ENCODE data around the gene CNTNAP2. TPM values are rescaled to one million over a fixed set of nuclear protein-coding genes. Genes with fewer than 3 reads are reported as not detected.

The CNTNAP2 gene
- total and polyA plus RNA-seq, 9 donors: 0.24 to 7.0 (median 1.5) TPM

DNA sequence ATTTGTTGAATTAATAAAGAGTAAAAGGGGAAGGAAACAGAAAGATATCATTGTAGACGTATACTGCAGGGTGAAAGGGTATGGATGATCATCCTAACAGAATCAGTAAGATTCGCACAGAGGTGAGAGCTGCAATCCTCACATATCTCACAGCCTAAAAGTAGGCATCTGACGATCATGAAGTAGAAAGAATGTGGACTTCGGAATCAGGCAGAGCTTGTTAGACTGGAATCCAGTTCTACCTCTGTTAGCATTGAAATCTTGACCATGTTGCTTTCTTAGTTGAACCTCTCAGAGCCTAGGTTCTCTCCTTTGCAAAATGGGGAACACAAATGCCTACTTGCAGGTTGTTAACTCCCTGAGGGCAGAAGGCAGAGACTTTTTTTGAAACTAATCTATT lies 2154.0 kb downstream of the CNTNAP2 start:
- Histone ChIP-seq H3K36me3 (no peaks in the 10 kb centered on the region), H3K4me1 (ENCODE audit: insufficient read depth) (no peaks in the 10 kb centered on the region), H3K27ac (no peak overlapping the region), H3K4me3 (no peak overlapping the region), H3K9me3 (no peaks in the 10 kb centered on the region), H3K27me3 (no peaks in the 10 kb centered on the region)
- TF ChIP-seq POLR2A (IDR thresholded peaks at IDR 0.05) (no peak), EP300 (IDR thresholded peaks at IDR 0.05) (no peak)
- TF ChIP-seq, protein P1, sequence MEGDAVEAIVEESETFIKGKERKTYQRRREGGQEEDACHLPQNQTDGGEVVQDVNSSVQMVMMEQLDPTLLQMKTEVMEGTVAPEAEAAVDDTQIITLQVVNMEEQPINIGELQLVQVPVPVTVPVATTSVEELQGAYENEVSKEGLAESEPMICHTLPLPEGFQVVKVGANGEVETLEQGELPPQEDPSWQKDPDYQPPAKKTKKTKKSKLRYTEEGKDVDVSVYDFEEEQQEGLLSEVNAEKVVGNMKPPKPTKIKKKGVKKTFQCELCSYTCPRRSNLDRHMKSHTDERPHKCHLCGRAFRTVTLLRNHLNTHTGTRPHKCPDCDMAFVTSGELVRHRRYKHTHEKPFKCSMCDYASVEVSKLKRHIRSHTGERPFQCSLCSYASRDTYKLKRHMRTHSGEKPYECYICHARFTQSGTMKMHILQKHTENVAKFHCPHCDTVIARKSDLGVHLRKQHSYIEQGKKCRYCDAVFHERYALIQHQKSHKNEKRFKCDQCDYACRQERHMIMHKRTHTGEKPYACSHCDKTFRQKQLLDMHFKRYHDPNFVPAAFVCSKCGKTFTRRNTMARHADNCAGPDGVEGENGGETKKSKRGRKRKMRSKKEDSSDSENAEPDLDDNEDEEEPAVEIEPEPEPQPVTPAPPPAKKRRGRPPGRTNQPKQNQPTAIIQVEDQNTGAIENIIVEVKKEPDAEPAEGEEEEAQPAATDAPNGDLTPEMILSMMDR (IDR thresholded peaks at IDR 0.05): no peak
- WGBS, 3 donors: 89 to 93% (median 91%) methylated on average over 4 of the region's 4 CpGs
- intact Hi-C loops (cut with DNase I): no loop called here
- DNase-seq: no peak

DNA sequence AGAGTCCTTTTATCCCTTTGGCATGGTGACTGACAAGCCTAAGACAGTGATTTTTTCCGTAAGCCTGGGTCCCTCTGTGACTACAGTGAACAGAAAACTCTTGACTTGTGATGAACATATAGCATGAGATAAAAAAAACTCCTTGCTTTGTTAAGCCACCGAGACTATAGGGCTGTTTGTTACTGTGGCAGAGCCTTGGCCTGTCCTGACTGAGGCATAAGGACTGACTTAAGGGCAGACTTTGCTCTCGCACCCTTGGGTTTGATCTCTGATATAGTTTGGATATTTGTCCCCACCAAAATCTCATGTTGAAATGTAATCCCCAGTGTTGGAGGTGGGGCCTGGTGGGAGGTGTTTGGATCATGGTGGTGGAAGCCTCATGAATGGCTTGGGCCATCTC lies 2157.5 kb downstream of the CNTNAP2 start:
- WGBS, 3 donors: 88 to 97% (median 95%) methylated on average over 3 of the region's 3 CpGs
- Histone ChIP-seq H3K27me3 (no peaks in the 10 kb centered on the region), H3K4me3 (no peak overlapping the region), H3K4me1 (ENCODE audit: insufficient read depth) (no peaks in the 10 kb centered on the region), H3K9me3 (no peaks in the 10 kb centered on the region), H3K36me3 (no peaks in the 10 kb centered on the region), H3K27ac (no peak overlapping the region)
- TF ChIP-seq, protein P1 (IDR thresholded peaks at IDR 0.05): no peak
- TF ChIP-seq EP300 (IDR thresholded peaks at IDR 0.05): no peak
- no peak for TF ChIP-seq POLR2A (IDR thresholded peaks at IDR 0.05)
- intact Hi-C loops (cut with DNase I): no loop called here
- DNase-seq: no peak

DNA sequence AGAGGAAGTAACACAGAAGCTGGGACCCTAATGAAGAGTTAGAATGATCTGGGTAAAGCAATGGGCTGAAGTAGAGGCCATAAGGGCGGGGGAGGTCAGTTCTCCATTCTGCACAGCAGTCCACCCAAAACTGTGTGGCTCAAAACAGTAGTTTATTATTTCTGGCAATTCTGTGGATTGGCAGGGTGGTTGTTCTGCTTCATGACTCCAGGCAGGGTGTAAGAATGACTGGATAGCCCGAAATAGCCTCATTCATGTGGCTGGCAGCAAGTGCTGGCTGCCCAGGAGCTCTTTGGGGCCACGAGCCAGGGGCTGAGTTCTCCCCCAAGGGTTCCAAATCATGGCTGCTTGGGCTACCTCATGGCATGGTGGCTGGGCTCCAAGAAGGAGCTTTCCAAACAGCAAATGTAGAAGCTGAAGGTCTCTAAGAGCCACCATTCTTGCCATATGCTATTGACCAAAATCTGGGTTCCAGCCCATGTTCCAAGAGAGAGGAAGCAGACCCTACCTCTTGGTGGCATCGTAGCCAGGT lies 2158.8 kb downstream of the CNTNAP2 start:
- Histone ChIP-seq H3K27ac (no peak overlapping the region), H3K4me1 (ENCODE audit: insufficient read depth) (no peaks in the 10 kb centered on the region), H3K36me3 (no peaks in the 10 kb centered on the region), H3K27me3 (no peaks in the 10 kb centered on the region), H3K9me3 (no peaks in the 10 kb centered on the region), H3K4me3 (no peak overlapping the region)
- intact Hi-C loops (cut with DNase I): no loop called here
- TF ChIP-seq POLR2A (IDR thresholded peaks at IDR 0.05): no peak
- no peak for TF ChIP-seq EP300 (IDR thresholded peaks at IDR 0.05)
- TF ChIP-seq, protein P1 (IDR thresholded peaks at IDR 0.05): no peak
- 86 to 91% (median 87%) methylated on average over 4 of the region's 4 CpGs for WGBS, 3 donors
- no peak for DNase-seq

DNA sequence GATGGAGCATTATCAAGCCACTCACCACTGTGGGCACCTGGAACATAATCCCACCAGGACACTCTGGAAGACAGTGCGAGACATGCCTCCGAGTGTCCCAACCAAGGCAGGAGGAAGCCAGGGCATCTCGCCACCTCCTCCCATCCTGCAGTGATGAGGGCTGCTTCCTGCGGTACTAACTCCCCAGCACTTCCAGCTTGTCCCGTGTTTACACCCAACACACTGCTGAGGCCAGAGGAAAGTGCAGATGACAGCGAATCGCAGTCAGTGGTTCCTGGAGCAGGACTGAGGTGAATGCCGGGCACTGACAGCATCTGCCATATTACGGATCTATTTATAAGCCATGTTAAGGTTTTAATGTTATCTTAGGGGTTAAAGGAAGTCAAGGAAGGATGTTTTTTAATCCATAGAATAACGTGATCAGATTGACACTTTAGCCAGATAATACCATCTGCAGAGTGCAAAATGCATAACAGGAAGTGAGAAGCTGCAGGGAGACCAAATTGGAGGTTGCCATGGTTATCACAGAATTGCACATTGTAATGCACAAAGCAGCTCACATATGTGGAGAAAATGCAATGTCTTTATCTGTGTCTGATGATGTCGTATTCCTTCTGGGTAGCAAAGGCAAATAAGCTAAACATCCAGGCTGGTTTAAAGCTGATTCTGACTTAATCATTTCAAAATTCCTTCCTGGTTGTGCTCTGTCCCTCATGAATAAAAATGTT lies 2159.9 kb downstream of the CNTNAP2 start:
- Histone ChIP-seq H3K4me3 (no peak overlapping the region), H3K9me3 (no peaks in the 10 kb centered on the region), H3K27me3 (no peaks in the 10 kb centered on the region), H3K4me1 (ENCODE audit: insufficient read depth) (no peaks in the 10 kb centered on the region), H3K36me3 (no peaks in the 10 kb centered on the region), H3K27ac (no peak overlapping the region)
- no peak for DNase-seq
- intact Hi-C loops (cut with DNase I): no loop called here
- TF ChIP-seq POLR2A (IDR thresholded peaks at IDR 0.05) (no peak), EP300 (IDR thresholded peaks at IDR 0.05) (no peak)
- TF ChIP-seq, protein P1 (IDR thresholded peaks at IDR 0.05): no peak
- 57 to 73% (median 66%) methylated on average over 11 of the region's 11 CpGs for WGBS, 3 donors
